Prostate gland (tissue), 2 donors: ENCODE data around the gene CCDC80. TPM values are rescaled to one million over a fixed set of nuclear protein-coding genes. Genes with fewer than 3 reads are reported as not detected.
A peak's percentile ranks its signal among the peaks of the same experiment; 100 is the strongest.

Source experiments
- DNase-seq: peaks from one replicate; pipeline ENCODE4 v3.0.0-alpha.2; 2019; ENCODE audit warnings: low spot score
- H3K27ac ChIP-seq, 2 donors: fragments of 200-600 bp; sonication (generic); 2 replicates each; pipeline ENCODE4 v1.5.1; 2017 to 2019
- H3K27me3 ChIP-seq: fragments of 200-600 bp; sonication (generic); replicated peaks from 2 replicates; pipeline ENCODE4 v1.5.1; 2019; ENCODE audit not compliant: insufficient read depth
- H3K36me3 ChIP-seq, 2 donors: fragments of 200-600 bp; sonication (generic); 1 replicate in 1 of 2; 2 replicates in 1 of 2; pipeline versions ENCODE4 v1.5.1 to v1.8.1; 2017 to 2019
- H3K4me1 ChIP-seq: fragments of 200-600 bp; sonication (generic); replicated peaks from 2 replicates; pipeline ENCODE4 v1.5.1; 2019
- H3K4me3 ChIP-seq, 2 donors: fragments of 200-600 bp; sonication (generic); 2 replicates each; pipeline ENCODE4 v1.5.1; 2017 to 2019
- H3K9me3 ChIP-seq: fragments of 200-600 bp; sonication (generic); 2 replicates; pipeline ENCODE4 v1.5.1; 2017
- POLR2A ChIP-seq: fragments of 450-650 bp; IDR thresholded peaks from one replicate; pipeline ENCODE4 v1.6.1; 2016; ENCODE audit warnings: antibody characterized with exemption, mild to moderate bottlenecking
- POLR2AphosphoS5 ChIP-seq: sonication (generic); formaldehyde crosslinking; IDR thresholded peaks from one replicate; pipeline ENCODE4 v1.6.1; 2017; ENCODE audit warnings: antibody characterized with exemption
- WGBS: methylation state at CpG from one replicate; pipeline ENCODE4 v1.1.5; 2018; 5-methylcytosine and 5-hydroxymethylcytosine counted together
- intact Hi-C: fragments of 100-400 bp; cut with DNase I; formaldehyde crosslinking; loops from one replicate; pipeline ENCODE4 v1.14.2; 2022
- total RNA-seq, 2 donors: library from RNA; depleted of rRNA; stranded (reverse); fragments of >200 nt; gene quantifications; one replicate each; pipeline ENCODE4 v1.1.0, GENCODE V29; 2016
- TF ChIP-seq, protein P1 (sequence below), 4 experiments: fragments of 200-600 bp in 2 of 4; fragments of 450-650 bp in 2 of 4; sonication (generic) in 2 of 4; IDR thresholded peaks; 1 replicate in 3 of 4; 2 replicates in 1 of 4; pipeline ENCODE4 v1.5.1; 2016 to 2019; ENCODE audit warnings: antibody characterized with exemption in 4 of 4, mild to moderate bottlenecking in 2 of 4, moderate library complexity in 2 of 4

CCDC80 gene
- total RNA-seq, 2 donors from 2014 or later = 2.7 to 18.4 TPM

DNA sequence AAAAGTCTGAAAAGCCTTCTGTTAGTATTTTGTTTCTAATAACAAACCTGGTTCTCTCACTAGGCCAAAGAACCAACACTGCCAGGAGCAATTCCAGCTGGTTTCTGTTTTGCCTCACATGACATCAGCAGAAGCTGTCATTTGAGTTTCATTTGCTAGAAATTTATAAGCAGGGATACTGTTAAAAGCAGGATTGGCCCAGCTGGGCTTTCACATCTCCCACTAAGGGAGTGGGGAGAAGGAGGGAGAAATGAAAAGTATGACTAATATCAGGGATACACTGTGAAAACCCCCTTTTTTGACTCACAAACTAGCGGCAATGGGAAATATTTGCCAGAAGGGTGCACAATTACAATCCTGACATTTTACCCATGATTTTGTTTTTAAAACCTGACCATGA is 5.3 kb downstream of the CCDC80 start:
- Histone ChIP-seq H3K4me3 (no peak overlapping the region), H3K36me3 (no peaks in the 10 kb centered on the region), H3K27me3 (no peaks in the 10 kb centered on the region), H3K4me1 (no peaks in the 10 kb centered on the region), H3K9me3 (no peaks in the 10 kb centered on the region), H3K27ac (peak overlapping the region in 1 of 2 donors; percentile 30)
- no peak for DNase-seq
- no peak for TF ChIP-seq POLR2AphosphoS5
- TF ChIP-seq POLR2A = no peak
- TF ChIP-seq, protein P1, sequence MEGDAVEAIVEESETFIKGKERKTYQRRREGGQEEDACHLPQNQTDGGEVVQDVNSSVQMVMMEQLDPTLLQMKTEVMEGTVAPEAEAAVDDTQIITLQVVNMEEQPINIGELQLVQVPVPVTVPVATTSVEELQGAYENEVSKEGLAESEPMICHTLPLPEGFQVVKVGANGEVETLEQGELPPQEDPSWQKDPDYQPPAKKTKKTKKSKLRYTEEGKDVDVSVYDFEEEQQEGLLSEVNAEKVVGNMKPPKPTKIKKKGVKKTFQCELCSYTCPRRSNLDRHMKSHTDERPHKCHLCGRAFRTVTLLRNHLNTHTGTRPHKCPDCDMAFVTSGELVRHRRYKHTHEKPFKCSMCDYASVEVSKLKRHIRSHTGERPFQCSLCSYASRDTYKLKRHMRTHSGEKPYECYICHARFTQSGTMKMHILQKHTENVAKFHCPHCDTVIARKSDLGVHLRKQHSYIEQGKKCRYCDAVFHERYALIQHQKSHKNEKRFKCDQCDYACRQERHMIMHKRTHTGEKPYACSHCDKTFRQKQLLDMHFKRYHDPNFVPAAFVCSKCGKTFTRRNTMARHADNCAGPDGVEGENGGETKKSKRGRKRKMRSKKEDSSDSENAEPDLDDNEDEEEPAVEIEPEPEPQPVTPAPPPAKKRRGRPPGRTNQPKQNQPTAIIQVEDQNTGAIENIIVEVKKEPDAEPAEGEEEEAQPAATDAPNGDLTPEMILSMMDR (IDR thresholded peaks at IDR 0.05) = no peak
- 48% methylated on average over 1 of the region's 1 CpG for WGBS
- intact Hi-C loops = loop anchor here (5.0 kb wide), 2 partner anchors 53 to 73 kb away; partner anchors contain the start of genes ATG3 and SLC35A5

DNA sequence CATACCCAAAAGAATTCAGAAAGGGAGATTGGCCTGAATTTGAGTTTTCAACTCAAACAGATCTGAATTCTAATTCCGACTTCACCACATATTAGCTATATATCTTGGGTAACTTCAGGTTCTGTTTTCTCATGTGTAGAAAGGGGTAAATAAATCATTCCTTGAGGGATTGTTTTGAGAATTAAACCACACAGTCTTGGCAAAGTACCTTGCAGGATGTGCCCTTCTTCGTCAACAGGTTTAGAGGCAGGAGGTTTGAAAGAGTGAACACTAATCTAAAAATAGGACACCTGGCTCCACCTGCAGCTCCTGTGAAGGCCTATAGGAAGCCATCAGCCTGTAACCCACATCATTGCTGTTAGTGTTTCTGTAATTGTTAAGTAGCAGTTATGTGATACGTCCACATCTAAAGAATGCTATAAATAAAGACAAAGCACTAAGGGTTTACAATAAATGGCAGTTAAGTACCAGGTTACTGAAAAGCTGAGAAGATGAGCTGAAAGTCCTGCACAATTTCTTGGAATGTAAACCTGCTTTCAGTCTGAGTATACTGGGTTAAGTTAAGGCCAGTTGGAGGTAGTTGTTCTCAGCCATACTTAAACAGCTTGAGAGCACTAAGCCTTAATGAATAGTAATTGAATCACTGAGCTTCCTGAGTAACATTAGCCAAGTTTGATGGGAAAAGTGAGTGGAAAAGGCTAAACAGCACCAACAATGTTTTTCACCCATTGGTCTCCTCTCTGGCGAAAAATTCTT is 6.0 kb downstream of the CCDC80 start:
- no peak overlapping the region for H3K4me3 ChIP-seq
- intact Hi-C loops = loop anchor here (5.0 kb wide), 2 partner anchors 53 to 73 kb away; partner anchors contain the start of genes ATG3 and SLC35A5

DNA sequence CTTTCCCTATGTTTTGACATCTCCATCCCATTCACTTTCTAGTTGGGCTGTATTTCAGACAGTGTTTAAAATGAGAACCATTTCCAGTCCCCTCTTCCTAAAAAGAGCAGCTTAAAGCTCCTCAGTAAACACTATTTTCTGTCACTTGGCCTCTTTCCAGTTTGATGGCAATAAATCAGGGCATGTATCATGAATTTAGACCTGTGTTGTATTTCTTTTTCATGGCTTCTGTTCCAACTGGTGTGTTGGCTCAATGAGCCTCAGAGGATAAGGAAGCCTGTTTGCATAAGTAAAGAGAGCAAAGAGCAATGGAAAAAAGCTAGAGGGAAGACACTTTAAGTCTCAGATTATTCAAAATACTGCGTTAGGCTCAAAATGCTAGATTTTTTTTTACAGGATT is 7.2 kb downstream of the CCDC80 start:
- Histone ChIP-seq H3K27ac (peak overlapping the region in 1 of 2 donors; percentile 13), H3K4me1 (no peaks in the 10 kb centered on the region), H3K4me3 (no peak overlapping the region), H3K9me3 (no peaks in the 10 kb centered on the region), H3K27me3 (no peaks in the 10 kb centered on the region), H3K36me3 (no peaks in the 10 kb centered on the region)
- TF ChIP-seq POLR2AphosphoS5 = no peak
- TF ChIP-seq POLR2A = no peak
- TF ChIP-seq, protein P1 (IDR thresholded peaks at IDR 0.05) = no peak
- 22% methylated on average over 1 of the region's 1 CpG for WGBS
- intact Hi-C loops = no loop called here
- no peak for DNase-seq

More for the DNA sequence above, 6.0 kb downstream of the CCDC80 start:
- no peak for DNase-seq
- no peaks in the 10 kb centered on the region for H3K4me1 ChIP-seq
- 56% methylated on average over 4 of the region's 4 CpGs for whole genome bisulfite sequencing
- TF ChIP-seq, protein P1 (IDR thresholded peaks at IDR 0.05) = no peak
- TF ChIP-seq POLR2A = no peak
- TF ChIP-seq POLR2AphosphoS5 = no peak
- no peaks in the 10 kb centered on the region for H3K36me3 ChIP-seq
- H3K9me3 ChIP-seq = no peaks in the 10 kb centered on the region
- H3K27me3 ChIP-seq = no peaks in the 10 kb centered on the region
- no peak overlapping the region for H3K27ac ChIP-seq

DNA sequence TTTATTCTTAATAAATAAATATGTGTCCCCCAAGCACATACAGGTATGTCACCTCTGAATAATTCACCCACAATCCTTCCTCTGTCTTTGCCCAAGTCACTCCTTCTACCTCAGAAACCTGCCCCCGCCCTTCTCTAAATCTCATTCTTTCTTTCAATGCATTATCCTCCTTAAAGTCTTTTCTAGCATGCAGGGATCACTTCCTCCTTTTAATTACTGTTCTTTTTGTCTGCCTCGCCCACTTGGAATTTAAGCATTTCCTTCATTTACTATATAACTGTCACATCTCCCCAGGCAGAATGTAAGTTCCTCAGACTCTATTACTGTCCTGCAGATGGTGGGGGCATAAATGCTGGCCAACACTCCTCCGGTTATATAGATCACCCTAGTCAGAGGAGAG is 7.8 kb downstream of the CCDC80 start:
- Histone ChIP-seq H3K36me3 (no peaks in the 10 kb centered on the region), H3K9me3 (no peaks in the 10 kb centered on the region)
- TF ChIP-seq POLR2AphosphoS5 (no peak), POLR2A (no peak)
- TF ChIP-seq, protein P1 (IDR thresholded peaks at IDR 0.05) = no peak

DNA sequence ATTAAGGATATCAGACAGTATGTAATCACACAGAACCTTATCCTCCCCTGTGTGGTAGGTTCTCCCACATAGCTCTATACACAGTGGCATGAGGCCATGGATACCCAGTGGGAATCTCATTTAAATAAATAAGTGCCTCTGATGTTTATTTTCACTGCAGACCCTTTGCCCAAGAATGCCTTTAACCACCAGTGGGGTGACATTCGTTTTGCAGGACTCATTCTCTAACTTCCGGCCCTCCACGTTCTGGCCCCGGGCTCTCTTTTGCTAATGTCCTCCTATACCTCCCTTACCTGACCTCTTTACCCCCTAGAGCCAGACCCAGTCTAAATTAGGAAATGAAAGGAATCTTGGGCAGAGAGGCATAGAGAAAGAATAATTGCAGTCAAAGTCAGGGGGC is 8.3 kb downstream of the CCDC80 start:
- Histone ChIP-seq H3K9me3 (no peaks in the 10 kb centered on the region), H3K4me1 (no peaks in the 10 kb centered on the region), H3K27me3 (no peaks in the 10 kb centered on the region), H3K27ac (no peak overlapping the region), H3K4me3 (no peak overlapping the region), H3K36me3 (no peaks in the 10 kb centered on the region)
- no peak for TF ChIP-seq POLR2A
- TF ChIP-seq, protein P1 (IDR thresholded peaks at IDR 0.05) = no peak
- TF ChIP-seq POLR2AphosphoS5 = no peak
- intact Hi-C loops = no loop called here
- DNase-seq = no peak
- 31% methylated on average over 4 of the region's 4 CpGs for WGBS

More for the DNA sequence above, 7.8 kb downstream of the CCDC80 start:
- Histone ChIP-seq H3K4me3 (no peak overlapping the region), H3K4me1 (no peaks in the 10 kb centered on the region), H3K27me3 (no peaks in the 10 kb centered on the region), H3K27ac (peak overlapping the region in 1 of 2 donors; percentile 13)
- DNase-seq = no peak
- intact Hi-C loops = no loop called here
- WGBS = 21% methylated on average over 3 of the region's 3 CpGs
